AG08395 (cell line): ENCODE measurements around the gene TMC8.

ENCODE experiments used
- DNase-seq: peaks from one replicate; pipeline ENCODE4 v3.0.0; 2012; ENCODE audit warnings: mixed read lengths, low spot score

The TMC8 gene

GRCh38 chr17:78124081-78124835 lies 6.3 kb upstream of the TMC8 start:
- no peak for DNase-seq

GRCh38 chr17:78124836-78125137 lies 5.8 kb upstream of the TMC8 start:
- no peak for DNase-seq

GRCh38 chr17:78125138-78125913 lies 5.2 kb upstream of the TMC8 start:
- no peak for DNase-seq

- no peak for DNase-seq
These were observed 4.3 kb upstream of the TMC8 start for GRCh38 chr17:78125976-78126894.

GRCh38 chr17:78126895-78127238 lies 3.7 kb upstream of the TMC8 start:
- DNase-seq: no peak

GRCh38 chr17:78127239-78127887 lies 3.2 kb upstream of the TMC8 start:
- DNase-seq: no peak

- no peak for DNase-seq
These were observed 2.6 kb upstream of the TMC8 start for GRCh38 chr17:78127888-78128550.

- no peak for DNase-seq
These were observed 1.8 kb upstream of the TMC8 start, which contains the start of gene TMC6 for GRCh38 chr17:78128551-78129350. Gene TMC6 (minus strand): TSS chr17:78128755. CDS start chr17:78126832, 1,923 bp downstream.

GRCh38 chr17:78129351-78130089 lies 1.1 kb upstream of the TMC8 start:
- no peak for DNase-seq

- no peak for DNase-seq
These were observed 508 bp upstream of the TMC8 start for GRCh38 chr17:78130090-78130436.

GRCh38 chr17:78131172-78132083 lies 857 bp downstream of the TMC8 start:
- DNase-seq: no peak

GRCh38 chr17:78132084-78132676 lies 1.6 kb downstream of the TMC8 start:
- DNase-seq: no peak

- no peak for DNase-seq
These were observed 2.2 kb downstream of the TMC8 start for GRCh38 chr17:78132767-78133178.

- no peak for DNase-seq
These were observed 2.8 kb downstream of the TMC8 start for GRCh38 chr17:78133179-78133951.

- DNase-seq: no peak
These were observed 3.7 kb downstream of the TMC8 start for GRCh38 chr17:78133971-78134898.

- no peak for DNase-seq
These were observed 4.4 kb downstream of the TMC8 start for GRCh38 chr17:78134899-78135385.
